ENCODE data around the gene TRIM39. TPM values are rescaled to one million over a fixed set of nuclear protein-coding genes. Genes with fewer than 3 reads are reported as not detected.
A peak's percentile ranks its signal among the peaks of the same experiment; 100 is the strongest.

TRIM39 gene
- total and polyA plus RNA-seq, 9 of the 15 experiments (the other 6 are each of a cell fraction or from before 2014, with no cell fraction given): 5.6 to 17.7 (median 12.8) TPM

DNA sequence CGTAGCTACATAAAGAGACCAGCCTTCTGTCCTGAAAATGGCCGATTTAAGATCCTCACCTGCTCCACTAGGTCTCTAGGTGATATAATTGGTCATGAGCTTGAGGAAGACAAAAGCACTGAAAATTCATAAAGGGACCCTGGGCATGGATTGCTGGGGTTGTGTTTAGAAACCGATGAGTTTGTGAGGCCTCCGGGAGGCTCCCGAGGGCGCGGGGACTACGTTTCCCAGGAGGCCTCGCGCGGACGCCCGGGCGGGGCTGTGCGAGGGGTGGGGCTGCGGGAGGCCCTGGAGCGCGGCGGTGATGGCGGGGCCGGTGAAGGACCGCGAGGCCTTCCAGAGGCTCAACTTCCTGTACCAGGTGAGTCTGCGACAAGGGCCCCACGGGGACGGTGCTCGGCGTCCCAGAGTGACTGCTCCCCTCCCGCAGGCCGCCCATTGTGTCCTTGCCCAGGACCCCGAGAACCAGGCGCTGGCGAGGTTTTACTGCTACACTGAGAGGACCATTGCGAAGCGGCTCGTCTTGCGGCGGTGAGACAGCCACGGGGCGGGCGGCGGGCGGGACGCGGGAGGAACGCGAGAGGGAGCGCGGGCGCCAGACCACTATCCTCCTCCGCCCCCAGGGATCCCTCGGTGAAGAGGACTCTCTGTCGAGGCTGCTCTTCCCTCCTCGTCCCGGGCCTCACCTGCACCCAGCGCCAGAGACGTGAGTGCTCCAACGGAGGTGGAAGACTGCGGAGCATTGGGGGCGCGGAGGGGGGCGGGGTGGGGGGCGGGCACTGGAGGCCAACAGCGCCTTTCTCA is 18.3 kb downstream of the TRIM39 start, which contains the start of gene RPP21 (continued):
- TF ChIP-seq, protein P1, sequence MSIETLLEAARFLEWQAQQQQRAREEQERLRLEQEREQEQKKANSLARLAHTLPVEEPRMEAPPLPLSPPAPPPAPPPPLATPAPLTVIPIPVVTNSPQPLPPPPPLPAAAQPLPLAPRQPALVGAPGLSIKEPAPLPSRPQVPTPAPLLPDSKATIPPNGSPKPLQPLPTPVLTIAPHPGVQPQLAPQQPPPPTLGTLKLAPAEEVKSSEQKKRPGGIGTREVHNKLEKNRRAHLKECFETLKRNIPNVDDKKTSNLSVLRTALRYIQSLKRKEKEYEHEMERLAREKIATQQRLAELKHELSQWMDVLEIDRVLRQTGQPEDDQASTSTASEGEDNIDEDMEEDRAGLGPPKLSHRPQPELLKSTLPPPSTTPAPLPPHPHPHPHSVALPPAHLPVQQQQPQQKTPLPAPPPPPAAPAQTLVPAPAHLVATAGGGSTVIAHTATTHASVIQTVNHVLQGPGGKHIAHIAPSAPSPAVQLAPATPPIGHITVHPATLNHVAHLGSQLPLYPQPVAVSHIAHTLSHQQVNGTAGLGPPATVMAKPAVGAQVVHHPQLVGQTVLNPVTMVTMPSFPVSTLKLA (conservative IDR thresholded peaks at IDR 0.05): peak; percentile 69 to 85
- TF ChIP-seq KLF1 (tag; IDR thresholded peaks at IDR 0.05) (peak; percentile 57; the same call in 1 of the 2 replicates), ZNF764 (CRISPR knock-in tag; IDR thresholded peaks at IDR 0.05; ENCODE audit: low read depth) (no peak), CREM (IDR thresholded peaks at IDR 0.05; ENCODE audit: low read depth) (peak; percentile 70; the same call in 1 of the 2 replicates), CBFA2T3 (IDR thresholded peaks at IDR 0.05) (no peak), E2F3 (CRISPR knock-in tag; IDR thresholded peaks at IDR 0.05) (peak; percentile 60; the same call in 1 of the 2 replicates), POLR2AphosphoS2 (IDR thresholded peaks at IDR 0.05; ENCODE audit: low read length) (peak; percentile 76; the same call in 1 of the 2 replicates), IFI16 (CRISPR knock-in tag; IDR thresholded peaks at IDR 0.05) (no peak), HNRNPLL (IDR thresholded peaks at IDR 0.05; ENCODE audit: low read depth, low read length, poor library complexity, severe bottlenecking) (no peak), HLTF (IDR thresholded peaks at IDR 0.05) (peak; percentile 62; the same call in 1 of the 2 replicates), CTBP1 (IDR thresholded peaks at IDR 0.05; ENCODE audit: borderline replicate concordance) (peak; percentile 85), ZNF75A (CRISPR knock-in tag; IDR thresholded peaks at IDR 0.05) (0 out of 2 replicates have a peak, but pooled peaks have one; percentile 13), NFXL1 (CRISPR knock-in tag; IDR thresholded peaks at IDR 0.05) (no peak), CSDE1 (IDR thresholded peaks at IDR 0.05) (peak in 1 of 2 experiments; percentile 82; a peak in 1 of 4 replicates), OTX1 (CRISPR knock-in tag; IDR thresholded peaks at IDR 0.05) (peak; percentile 57; the same call in 1 of the 2 replicates), ZNF232 (CRISPR knock-in tag; IDR thresholded peaks at IDR 0.05) (peak; percentile 86; the same call in 1 of the 2 replicates), SPI1 (IDR thresholded peaks at IDR 0.05; ENCODE audit: borderline replicate concordance, low read depth, low read length) (no peak)
